ENCODE data around the gene MTHFD2L. TPM values are rescaled to one million over a fixed set of nuclear protein-coding genes. Genes with fewer than 3 reads are reported as not detected.

MTHFD2L gene
- total RNA-seq, 1 experiment from 2014 or later = 9.4 TPM

DNA sequence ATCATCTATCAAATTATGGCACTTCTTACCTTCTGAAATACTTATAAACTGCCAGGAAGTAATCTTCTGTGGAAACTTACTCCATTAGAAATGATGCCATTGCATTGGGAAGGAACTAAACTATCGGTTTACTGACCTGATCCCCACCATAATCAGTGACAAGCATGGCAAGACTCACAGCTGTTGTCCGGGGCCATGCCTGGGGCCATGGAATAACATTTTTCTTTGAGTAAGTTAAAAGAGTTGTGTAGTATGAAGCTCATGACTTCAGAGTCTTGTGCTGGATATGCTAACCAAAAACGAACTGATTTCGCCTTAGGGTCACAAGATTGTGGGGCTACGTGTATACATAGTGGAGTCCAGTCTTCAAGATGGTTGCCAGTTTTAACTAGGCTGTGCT, 15.4 kb downstream of the MTHFD2L start:
- 0 out of 2 replicates have a peak, but pooled peaks cover 4% of the 10 kb centered on the region for H3K36me3 Mint-ChIP-seq
- peaks cover 9% of the 10 kb centered on the region for H3K4me1 Mint-ChIP-seq
- peaks cover 4% of the 10 kb centered on the region; the same call in 1 of the 2 replicates for H3K9me3 Mint-ChIP-seq
- POLR2A ChIA-PET = interaction anchor here (0.6 kb wide), 1 partner anchor 1332 kb away, joined by 6 read pairs; no protein-coding TSS in a partner anchor
- no peak overlapping the region for H3K4me3 Mint-ChIP-seq
- no peaks in the 10 kb centered on the region for H3K27me3 Mint-ChIP-seq (ENCODE audit: low read depth)
- no peak overlapping the region for H3K27ac Mint-ChIP-seq
- ATAC-seq (no peak), DNase-seq (ENCODE audit: low spot score) (no peak)
- no peak for TF ChIP-seq IRF1 (CRISPR knock-in tag; IDR thresholded peaks at IDR 0.05)
- TF ChIP-seq PRRX2 (CRISPR knock-in tag; IDR thresholded peaks at IDR 0.05) = no peak
- no peak for TF ChIP-seq ERG (CRISPR knock-in tag; IDR thresholded peaks at IDR 0.05)
- no peak for TF ChIP-seq TP53 (CRISPR knock-in tag; IDR thresholded peaks at IDR 0.05)
- TF ChIP-seq, protein P1, sequence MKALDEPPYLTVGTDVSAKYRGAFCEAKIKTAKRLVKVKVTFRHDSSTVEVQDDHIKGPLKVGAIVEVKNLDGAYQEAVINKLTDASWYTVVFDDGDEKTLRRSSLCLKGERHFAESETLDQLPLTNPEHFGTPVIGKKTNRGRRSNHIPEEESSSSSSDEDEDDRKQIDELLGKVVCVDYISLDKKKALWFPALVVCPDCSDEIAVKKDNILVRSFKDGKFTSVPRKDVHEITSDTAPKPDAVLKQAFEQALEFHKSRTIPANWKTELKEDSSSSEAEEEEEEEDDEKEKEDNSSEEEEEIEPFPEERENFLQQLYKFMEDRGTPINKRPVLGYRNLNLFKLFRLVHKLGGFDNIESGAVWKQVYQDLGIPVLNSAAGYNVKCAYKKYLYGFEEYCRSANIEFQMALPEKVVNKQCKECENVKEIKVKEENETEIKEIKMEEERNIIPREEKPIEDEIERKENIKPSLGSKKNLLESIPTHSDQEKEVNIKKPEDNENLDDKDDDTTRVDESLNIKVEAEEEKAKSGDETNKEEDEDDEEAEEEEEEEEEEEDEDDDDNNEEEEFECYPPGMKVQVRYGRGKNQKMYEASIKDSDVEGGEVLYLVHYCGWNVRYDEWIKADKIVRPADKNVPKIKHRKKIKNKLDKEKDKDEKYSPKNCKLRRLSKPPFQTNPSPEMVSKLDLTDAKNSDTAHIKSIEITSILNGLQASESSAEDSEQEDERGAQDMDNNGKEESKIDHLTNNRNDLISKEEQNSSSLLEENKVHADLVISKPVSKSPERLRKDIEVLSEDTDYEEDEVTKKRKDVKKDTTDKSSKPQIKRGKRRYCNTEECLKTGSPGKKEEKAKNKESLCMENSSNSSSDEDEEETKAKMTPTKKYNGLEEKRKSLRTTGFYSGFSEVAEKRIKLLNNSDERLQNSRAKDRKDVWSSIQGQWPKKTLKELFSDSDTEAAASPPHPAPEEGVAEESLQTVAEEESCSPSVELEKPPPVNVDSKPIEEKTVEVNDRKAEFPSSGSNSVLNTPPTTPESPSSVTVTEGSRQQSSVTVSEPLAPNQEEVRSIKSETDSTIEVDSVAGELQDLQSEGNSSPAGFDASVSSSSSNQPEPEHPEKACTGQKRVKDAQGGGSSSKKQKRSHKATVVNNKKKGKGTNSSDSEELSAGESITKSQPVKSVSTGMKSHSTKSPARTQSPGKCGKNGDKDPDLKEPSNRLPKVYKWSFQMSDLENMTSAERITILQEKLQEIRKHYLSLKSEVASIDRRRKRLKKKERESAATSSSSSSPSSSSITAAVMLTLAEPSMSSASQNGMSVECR (CRISPR knock-in tag; IDR thresholded peaks at IDR 0.05; ENCODE audit: borderline replicate concordance) = no peak
- TF ChIP-seq MYBL2 (CRISPR knock-in tag; IDR thresholded peaks at IDR 0.05) = no peak
- TF ChIP-seq, protein P2, sequence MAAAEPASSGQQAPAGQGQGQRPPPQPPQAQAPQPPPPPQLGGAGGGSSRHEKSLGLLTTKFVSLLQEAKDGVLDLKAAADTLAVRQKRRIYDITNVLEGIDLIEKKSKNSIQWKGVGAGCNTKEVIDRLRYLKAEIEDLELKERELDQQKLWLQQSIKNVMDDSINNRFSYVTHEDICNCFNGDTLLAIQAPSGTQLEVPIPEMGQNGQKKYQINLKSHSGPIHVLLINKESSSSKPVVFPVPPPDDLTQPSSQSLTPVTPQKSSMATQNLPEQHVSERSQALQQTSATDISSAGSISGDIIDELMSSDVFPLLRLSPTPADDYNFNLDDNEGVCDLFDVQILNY (CRISPR knock-in tag; IDR thresholded peaks at IDR 0.05) = no peak
- no peak for TF ChIP-seq TEAD1 (CRISPR knock-in tag; IDR thresholded peaks at IDR 0.05)
- CTCF ChIA-PET = no interaction called here

- DNase-seq (ENCODE audit: low spot score) = no peak
- CTCF ChIA-PET = no interaction called here
- Mint-ChIP-seq H3K27me3 (ENCODE audit: low read depth) (no peaks in the 10 kb centered on the region), H3K36me3 (0 out of 2 replicates have a peak, but pooled peaks cover 4% of the 10 kb centered on the region), H3K4me1 (peaks cover 9% of the 10 kb centered on the region), H3K9me3 (peaks cover 4% of the 10 kb centered on the region; the same call in 1 of the 2 replicates), H3K4me3 (no peak overlapping the region), H3K27ac (no peak overlapping the region)
- POLR2A ChIA-PET = no interaction called here
- no peak for ATAC-seq
- TF ChIP-seq, protein P1 (CRISPR knock-in tag; IDR thresholded peaks at IDR 0.05; ENCODE audit: borderline replicate concordance) = no peak
- TF ChIP-seq HMGXB4 (CRISPR knock-in tag; IDR thresholded peaks at IDR 0.05) (no peak), NR3C1 (CRISPR knock-in tag; conservative IDR thresholded peaks at IDR 0.05; ENCODE audit: low read depth) (no peak), NFATC4 (CRISPR knock-in tag; IDR thresholded peaks at IDR 0.05) (no peak), RORB (CRISPR knock-in tag; IDR thresholded peaks at IDR 0.05) (no peak), ZBTB21 (CRISPR knock-in tag; IDR thresholded peaks at IDR 0.05; ENCODE audit: borderline replicate concordance) (no peak), ZBTB43 (CRISPR knock-in tag; IDR thresholded peaks at IDR 0.05) (no peak), ZSCAN18 (CRISPR knock-in tag; IDR thresholded peaks at IDR 0.05) (no peak), MXD4 (CRISPR knock-in tag; IDR thresholded peaks at IDR 0.05; ENCODE audit: borderline replicate concordance) (no peak), USF2 (CRISPR knock-in tag; IDR thresholded peaks at IDR 0.05) (no peak)
Measured at GRCh38 chr4:74174421-74174820, 16.5 kb downstream of the MTHFD2L start.
